ENCODE measurements around the gene SNCB.

SNCB gene

DNA sequence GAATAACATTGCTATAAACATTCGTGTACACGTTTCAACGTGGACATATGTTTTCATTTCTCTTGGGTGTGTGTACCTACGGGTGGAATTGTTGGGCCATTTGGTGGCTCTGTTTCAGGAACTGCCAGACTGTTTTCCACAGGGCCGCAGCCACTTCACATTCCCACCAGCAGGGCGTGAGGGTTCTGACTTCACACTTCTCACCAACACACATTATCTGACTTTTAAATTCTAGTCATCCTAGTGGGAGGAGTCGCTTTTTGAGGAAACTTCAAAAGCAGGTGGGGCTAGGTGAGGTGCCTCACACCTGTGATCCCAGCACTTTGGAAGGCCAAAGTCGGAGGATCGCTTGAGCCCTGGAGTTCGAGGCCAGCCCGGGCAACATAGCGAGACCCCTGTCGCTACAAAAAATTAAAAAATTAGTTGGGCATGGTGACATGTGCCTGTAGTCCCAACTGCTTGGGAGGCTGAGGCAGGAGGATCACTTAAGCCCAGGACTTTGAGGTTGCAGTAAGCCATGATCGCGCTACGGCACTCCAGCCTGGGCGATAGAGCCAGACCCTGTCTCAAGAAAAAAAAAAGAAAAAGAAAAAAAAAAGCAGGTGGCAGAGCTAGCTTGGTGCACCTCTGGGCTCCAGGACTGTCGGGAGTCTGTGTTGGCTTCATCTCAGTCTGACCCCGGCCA, 45.5 kb upstream of the SNCB start:
- TF ChIP-seq, protein P1, sequence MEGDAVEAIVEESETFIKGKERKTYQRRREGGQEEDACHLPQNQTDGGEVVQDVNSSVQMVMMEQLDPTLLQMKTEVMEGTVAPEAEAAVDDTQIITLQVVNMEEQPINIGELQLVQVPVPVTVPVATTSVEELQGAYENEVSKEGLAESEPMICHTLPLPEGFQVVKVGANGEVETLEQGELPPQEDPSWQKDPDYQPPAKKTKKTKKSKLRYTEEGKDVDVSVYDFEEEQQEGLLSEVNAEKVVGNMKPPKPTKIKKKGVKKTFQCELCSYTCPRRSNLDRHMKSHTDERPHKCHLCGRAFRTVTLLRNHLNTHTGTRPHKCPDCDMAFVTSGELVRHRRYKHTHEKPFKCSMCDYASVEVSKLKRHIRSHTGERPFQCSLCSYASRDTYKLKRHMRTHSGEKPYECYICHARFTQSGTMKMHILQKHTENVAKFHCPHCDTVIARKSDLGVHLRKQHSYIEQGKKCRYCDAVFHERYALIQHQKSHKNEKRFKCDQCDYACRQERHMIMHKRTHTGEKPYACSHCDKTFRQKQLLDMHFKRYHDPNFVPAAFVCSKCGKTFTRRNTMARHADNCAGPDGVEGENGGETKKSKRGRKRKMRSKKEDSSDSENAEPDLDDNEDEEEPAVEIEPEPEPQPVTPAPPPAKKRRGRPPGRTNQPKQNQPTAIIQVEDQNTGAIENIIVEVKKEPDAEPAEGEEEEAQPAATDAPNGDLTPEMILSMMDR (IDR thresholded peaks at IDR 0.05; ENCODE audit: low read depth, low read length) = peak; percentile 63
- no peak overlapping the region for H3K4me3 ChIP-seq (ENCODE audit: low read depth, low read length)
- no peak for DNase-seq (ENCODE audit: low read depth, low spot score)
- in situ Hi-C loops (cut with HindIII; ENCODE audit: low sequenced_read_pairs) = no loop called here

DNA sequence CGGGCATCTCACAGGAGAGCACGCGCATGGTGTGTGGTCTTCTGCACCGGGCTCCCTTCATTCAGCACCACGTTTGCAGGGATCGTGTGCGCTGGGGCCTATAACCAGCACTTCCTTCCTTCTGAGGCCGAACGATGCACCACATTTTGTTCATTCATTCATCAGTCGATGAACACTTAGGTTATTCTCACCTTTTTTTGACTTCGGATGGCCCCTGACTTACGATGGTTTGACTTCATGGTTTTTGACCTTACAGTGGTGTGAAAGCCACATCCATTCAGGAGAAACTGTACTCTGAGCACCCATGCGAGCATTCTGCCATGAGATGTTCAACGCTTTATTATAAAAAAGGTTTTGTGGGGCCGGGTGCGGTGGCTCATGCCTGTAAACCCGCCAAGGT, 44.5 kb upstream of the SNCB start:
- no peak for DNase-seq (ENCODE audit: low read depth, low spot score)
- TF ChIP-seq, protein P1 (IDR thresholded peaks at IDR 0.05; ENCODE audit: low read depth, low read length) = no peak
- in situ Hi-C loops (cut with HindIII; ENCODE audit: low sequenced_read_pairs) = no loop called here
- no peak overlapping the region for H3K4me3 ChIP-seq (ENCODE audit: low read depth, low read length)

DNA sequence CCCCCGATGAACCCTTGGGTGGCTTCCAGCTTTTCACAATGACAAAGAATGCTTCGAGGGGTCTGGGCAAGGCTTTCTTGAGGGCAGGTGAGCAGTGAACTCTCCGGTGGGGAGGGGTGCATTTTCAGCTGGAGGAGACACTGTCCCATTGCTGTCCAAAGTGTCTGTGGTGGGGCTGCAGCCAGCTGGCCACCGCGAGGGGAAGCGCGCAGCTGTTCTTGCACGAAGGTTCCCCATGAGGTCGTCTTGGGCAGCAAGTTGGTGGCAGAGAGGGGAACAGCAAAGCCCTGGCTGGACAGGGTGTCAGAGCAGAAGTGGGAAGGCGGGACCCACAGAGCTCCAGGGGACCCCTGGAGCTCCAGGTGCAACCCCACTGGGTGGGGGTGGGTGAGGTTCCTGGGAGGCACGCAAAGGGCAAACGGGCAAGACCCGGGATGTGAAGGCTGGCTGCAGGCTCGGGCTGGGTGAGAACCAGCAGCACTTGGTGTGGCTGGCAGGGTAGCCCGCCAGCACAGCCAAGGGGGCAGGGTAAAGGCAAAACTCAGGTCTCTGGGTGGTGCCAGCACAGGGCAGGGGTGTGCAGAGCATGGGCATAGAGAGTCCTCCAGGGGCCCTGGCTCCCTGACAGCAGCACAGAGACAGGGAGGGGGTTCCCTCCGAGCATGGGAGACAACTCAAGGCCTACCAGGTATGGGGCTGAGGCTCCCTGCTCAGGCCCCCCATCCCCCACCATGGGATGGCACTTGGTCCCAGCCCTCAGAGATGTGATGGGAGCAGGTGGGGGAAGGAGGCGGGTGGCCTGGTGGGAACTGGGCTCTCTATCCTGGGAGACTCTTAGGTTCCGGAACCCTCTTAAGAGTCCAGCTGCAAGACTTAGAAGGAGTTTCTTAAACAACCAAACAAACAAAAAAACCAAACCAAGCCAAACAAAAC, 43.6 kb upstream of the SNCB start:
- no peak for DNase-seq (ENCODE audit: low read depth, low spot score)
- in situ Hi-C loops (cut with HindIII; ENCODE audit: low sequenced_read_pairs) = no loop called here
- TF ChIP-seq, protein P1 (IDR thresholded peaks at IDR 0.05; ENCODE audit: low read depth, low read length) = no peak

DNA sequence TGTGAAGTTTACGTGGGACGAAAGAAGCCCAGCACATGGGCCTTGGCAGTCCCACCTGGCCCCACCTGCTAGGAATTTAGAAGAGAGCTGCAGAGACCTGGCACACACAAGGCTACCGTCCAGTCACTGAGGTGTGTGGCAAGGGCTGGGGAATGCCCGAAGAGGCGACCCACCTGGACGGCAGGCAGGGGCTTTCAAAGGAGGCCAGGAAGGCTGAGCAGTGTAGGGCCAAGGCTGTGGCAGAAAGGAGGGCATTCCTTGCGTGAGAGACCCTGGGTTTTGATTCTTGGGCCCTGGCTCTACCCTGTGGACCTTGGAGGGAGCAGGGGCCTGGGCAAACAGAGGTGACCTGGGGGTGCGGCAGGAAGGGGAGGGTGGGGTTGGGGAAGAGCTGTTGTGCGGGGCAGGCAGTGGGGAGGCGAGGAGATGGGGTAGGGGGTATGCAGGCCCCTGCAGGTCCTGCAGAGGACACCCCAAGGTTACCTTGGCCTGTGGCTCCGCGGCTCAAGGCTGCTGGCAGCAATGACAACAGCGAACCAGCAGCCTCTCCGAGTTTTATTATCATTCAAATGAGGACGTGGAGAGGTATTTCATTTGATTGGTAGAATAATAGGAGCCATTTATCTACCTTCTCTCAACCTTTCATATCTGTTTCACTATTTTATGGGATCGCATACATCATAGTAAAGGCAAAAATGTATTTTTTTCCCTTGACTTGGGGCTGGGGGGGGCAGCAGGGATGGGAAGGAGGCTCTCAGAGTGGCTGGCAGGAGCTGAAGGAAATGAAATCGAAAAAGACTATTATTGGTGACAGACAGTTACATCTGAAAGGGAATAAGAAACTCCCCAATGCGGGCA, 41.8 kb upstream of the SNCB start:
- TF ChIP-seq, protein P1 (IDR thresholded peaks at IDR 0.05; ENCODE audit: low read depth, low read length) = no peak
- DNase-seq (ENCODE audit: low read depth, low spot score) = no peak
- in situ Hi-C loops (cut with HindIII; ENCODE audit: low sequenced_read_pairs) = no loop called here
- no peak overlapping the region for H3K4me3 ChIP-seq (ENCODE audit: low read depth, low read length)

More for the DNA sequence above, 43.6 kb upstream of the SNCB start:
- H3K4me3 ChIP-seq (ENCODE audit: low read depth, low read length) = no peak overlapping the region

DNA sequence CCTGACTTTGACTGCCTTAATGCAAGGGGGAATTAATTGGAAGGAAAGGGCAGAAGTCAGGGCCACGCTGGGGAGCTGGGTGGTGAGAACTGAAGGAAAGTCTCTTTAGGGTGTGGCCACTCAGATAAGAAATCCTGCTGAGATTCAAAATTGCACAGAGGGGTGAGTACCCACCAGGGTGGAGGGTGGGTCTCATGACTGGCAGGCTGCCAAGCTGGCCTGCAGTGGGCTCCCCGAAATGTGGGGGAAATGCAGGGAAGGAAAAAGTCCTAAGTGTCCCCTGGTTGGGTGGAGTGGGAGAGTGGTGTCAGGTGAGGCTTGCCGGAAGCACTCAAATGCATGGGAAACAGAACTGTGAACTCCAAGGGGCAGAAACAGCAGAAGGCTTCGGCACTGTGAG, 41.1 kb upstream of the SNCB start:
- in situ Hi-C loops (cut with HindIII; ENCODE audit: low sequenced_read_pairs) = no loop called here
- TF ChIP-seq, protein P1 (IDR thresholded peaks at IDR 0.05; ENCODE audit: low read depth, low read length) = no peak
- DNase-seq (ENCODE audit: low read depth, low spot score) = no peak
- no peak overlapping the region for H3K4me3 ChIP-seq (ENCODE audit: low read depth, low read length)

DNA sequence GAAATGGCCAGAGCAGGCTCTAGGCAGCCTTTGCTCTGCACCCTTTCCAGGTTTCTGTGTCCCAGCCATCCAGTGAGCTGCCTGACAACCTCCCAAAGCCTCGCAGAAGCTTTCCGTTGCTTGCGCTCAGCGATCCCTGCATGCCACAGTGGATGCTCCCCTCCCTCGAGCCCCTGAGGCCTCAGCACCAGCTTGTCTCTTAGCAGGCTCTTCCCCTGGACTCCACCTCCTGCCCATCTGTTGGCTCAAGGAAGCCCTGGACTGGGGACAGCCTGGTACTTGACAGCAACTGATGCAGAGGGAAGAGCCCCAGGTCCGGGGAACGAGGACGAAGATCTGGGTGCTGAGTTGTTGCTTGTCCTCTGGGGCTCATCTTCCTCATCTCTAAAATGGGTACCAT, 40.1 kb upstream of the SNCB start:
- in situ Hi-C loops (cut with HindIII; ENCODE audit: low sequenced_read_pairs) = no loop called here
- H3K4me3 ChIP-seq (ENCODE audit: low read depth, low read length) = no peak overlapping the region
- no peak for DNase-seq (ENCODE audit: low read depth, low spot score)
- TF ChIP-seq, protein P1 (IDR thresholded peaks at IDR 0.05; ENCODE audit: low read depth, low read length) = no peak
